Inflammatory macrophage treated with lipopolysaccharide for 4 hours (primary cell): Measurements from ENCODE around the gene GPR153.
A peak's percentile ranks its signal among the peaks of the same experiment; 100 is the strongest.

Experiments used
- DNase-seq: peaks from one replicate; pipeline ENCODE4 v3.0.0-alpha.2; 2020

GPR153 gene

DNA sequence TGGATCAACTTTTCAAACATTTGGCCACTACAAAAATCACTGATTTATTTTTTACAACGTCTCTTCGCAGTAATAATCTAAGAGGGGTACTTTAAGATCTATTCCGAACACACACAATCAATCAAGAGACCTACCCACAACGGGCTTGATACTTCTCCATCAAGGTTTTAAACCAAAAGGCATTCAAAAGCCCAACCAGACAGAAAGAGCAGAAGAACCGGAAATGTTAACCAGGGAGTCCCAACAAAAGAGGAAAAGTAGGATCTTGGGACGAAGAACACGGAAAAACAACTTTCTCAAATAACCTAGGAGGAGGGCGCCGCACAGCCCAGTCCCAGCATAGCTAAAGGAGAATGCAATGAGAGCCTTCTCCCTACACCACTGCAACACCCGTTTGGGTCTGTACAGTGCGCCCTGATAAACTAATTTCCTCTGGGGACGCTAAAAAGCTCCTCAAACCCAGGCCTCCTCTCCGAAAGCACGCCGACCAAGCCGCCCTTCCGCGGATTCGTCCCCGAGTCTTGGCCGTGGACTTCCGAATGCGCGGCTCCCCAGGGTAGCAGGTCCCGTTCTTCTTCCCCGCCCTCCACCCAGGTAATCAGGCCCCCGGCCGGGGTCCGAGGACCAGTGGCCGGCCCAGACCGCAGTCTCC, 62.1 kb downstream of the GPR153 start:
- peak; percentile 17 for DNase-seq

DNA sequence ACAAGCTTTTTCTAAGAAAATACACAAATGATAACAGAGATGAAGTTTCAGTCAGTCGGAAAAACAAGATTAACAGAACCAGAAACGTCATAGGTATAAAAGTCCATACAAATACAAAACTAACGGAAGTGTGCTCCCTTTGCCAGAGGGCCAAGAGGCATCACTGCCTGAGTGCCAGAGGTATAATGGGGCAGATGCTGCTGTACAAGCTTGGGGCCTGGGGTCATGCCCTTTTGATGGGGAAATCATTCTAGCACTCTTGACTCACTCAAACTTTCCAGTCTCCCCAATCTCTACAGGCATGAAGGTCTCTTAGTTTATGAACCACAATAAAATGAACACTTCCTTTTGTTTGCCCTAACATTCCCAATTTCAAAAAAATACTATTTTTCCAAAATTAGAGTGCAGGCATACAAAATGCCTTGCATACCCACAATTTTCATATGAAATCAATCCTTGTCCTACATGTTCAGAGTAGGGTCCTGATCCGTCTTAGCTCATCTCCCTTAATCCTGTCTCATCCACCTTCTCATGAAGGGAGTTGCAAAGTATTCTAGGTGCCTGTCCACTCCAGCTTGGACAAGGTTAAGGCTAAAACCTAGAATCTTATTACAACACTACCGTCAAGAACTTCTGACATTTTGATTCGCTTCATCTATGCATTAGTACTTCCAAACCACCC, 63.0 kb downstream of the GPR153 start:
- DNase-seq, result no peak
